K562 (cell line): Measurements from ENCODE around the gene SELENOO.

Experiments used
- ASH1L ChIP-seq: fragments of 450-650 bp; IDR thresholded peaks from 2 replicates; pipeline ENCODE4 v1.6.1; 2018; ENCODE audit warnings: borderline replicate concordance, mild to moderate bottlenecking, low read depth; ENCODE audit not compliant: partially characterized antibody
- ATF2 ChIP-seq: sonication (generic); formaldehyde crosslinking; IDR thresholded peaks from 2 replicates; pipeline ENCODE4 v1.8.1; 2022; ENCODE audit warnings: missing genetic modification reagents
- BMI1 ChIP-seq: fragments of 150-350 bp; IDR thresholded peaks from 2 replicates; pipeline ENCODE4 v1.6.1; 2014; ENCODE audit warnings: low read length
- EZH2 ChIP-seq: IDR thresholded peaks from 2 replicates; pipeline ENCODE4 v1.6.1; 2012; ENCODE audit warnings: low read depth, mild to moderate bottlenecking, inconsistent platforms, low read length, borderline replicate concordance
- FOXM1 ChIP-seq, 2 experiments: fragments of 450-650 bp in 1 of 2; sonication (generic) in 1 of 2; formaldehyde crosslinking in 1 of 2; IDR thresholded peaks; 2 replicates each; pipeline versions ENCODE4 v1.6.1 to v1.9.0; 2017 to 2022; ENCODE audit warnings: low read depth in 2 of 2, mild to moderate bottlenecking in 2 of 2, missing genetic modification reagents in 1 of 2, moderate library complexity in 1 of 2
- HINFP ChIP-seq: fragments of 450-650 bp; conservative IDR thresholded peaks from 2 replicates; pipeline ENCODE4 v1.6.1; 2016; ENCODE audit warnings: missing genetic modification characterization, low read depth, mild to moderate bottlenecking, control low read depth, missing compliant biosample characterization
- LCOR ChIP-seq: sonication (generic); formaldehyde crosslinking; IDR thresholded peaks from 2 replicates; pipeline ENCODE4 v1.8.0; 2022; ENCODE audit warnings: mild to moderate bottlenecking, missing genetic modification reagents
- PHF20 ChIP-seq: fragments of 450-650 bp; IDR thresholded peaks from 2 replicates; pipeline ENCODE4 v1.6.1; 2018; ENCODE audit not compliant: partially characterized antibody
- TF ChIP-seq, protein P1 (sequence below), 2 experiments: fragments of 450-650 bp; IDR thresholded peaks; 2 replicates each; pipeline ENCODE4 v1.6.1; 2016

DNA sequence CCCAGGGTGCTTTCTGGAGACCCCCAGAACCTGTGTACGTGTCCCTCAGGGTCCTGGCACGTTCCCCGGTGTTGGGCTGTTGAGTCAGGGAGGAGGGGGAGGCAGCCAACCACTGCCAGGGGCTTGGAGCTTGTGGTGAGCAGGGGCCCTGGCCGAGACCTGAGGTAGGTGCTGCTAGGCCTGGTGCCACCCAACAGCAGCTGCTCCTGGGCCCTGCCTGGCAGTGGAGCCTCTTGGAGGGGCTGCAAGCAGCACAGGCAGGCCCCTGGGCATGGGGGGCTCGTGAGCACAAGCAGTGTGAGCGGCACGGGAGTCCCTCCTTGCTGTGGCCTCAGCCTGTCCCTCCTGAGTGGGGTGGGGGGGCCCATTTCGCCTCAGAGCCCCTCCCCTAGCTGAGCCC lies 7.2 kb upstream of the SELENOO start:
- TF ChIP-seq HINFP (tag) (no peak), ATF2 (CRISPR knock-in tag) (no peak), FOXM1 (IDR thresholded peaks at IDR 0.05; ENCODE audit: low read depth) (no peak), FOXM1 (CRISPR knock-in tag; IDR thresholded peaks at IDR 0.05; ENCODE audit: low read depth) (no peak), BMI1 (no peak), ASH1L (no peak), PHF20 (no peak), EZH2 (no peak), LCOR (no peak)
- TF ChIP-seq, protein P1, sequence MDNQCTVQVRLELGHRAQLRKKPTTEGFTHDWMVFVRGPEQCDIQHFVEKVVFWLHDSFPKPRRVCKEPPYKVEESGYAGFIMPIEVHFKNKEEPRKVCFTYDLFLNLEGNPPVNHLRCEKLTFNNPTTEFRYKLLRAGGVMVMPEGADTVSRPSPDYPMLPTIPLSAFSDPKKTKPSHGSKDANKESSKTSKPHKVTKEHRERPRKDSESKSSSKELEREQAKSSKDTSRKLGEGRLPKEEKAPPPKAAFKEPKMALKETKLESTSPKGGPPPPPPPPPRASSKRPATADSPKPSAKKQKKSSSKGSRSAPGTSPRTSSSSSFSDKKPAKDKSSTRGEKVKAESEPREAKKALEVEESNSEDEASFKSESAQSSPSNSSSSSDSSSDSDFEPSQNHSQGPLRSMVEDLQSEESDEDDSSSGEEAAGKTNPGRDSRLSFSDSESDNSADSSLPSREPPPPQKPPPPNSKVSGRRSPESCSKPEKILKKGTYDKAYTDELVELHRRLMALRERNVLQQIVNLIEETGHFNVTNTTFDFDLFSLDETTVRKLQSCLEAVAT (IDR thresholded peaks at IDR 0.05): no peak
